GM12892 (cell line): Measurements from ENCODE around the gene PRKN.

Source experiments
- POLR2A ChIP-seq: IDR thresholded peaks from 2 replicates; pipeline ENCODE4 v1.6.1; 2011; ENCODE audit warnings: low read depth, low read length, control low read depth
- POLR2AphosphoS5 ChIP-seq: IDR thresholded peaks from 2 replicates; pipeline ENCODE4 v1.6.1; 2011; ENCODE audit warnings: low read depth, low read length, control low read depth
- TAF1 ChIP-seq: IDR thresholded peaks from 2 replicates; pipeline ENCODE4 v1.6.1; 2011; ENCODE audit warnings: low read depth, mild to moderate bottlenecking, control low read depth, low read length, borderline replicate concordance

GRCh38 chr6:161679980-161680538 lies 1047.5 kb downstream of the PRKN start:
- no peak for TF ChIP-seq POLR2AphosphoS5
- TF ChIP-seq POLR2A, result no peak
- TF ChIP-seq TAF1, result no peak
